NB4 (cell line): ENCODE measurements around the gene ADO.

Experiments
- DNase-seq: peaks from one replicate; pipeline ENCODE4 v3.0.0; 2010; ENCODE audit warnings: low read depth
- H3K4me3 ChIP-seq: one replicate; pipeline ENCODE4 v1.5.1; 2011; ENCODE audit warnings: mild to moderate bottlenecking, low read depth, low read length, moderate library complexity
- MYC ChIP-seq: IDR thresholded peaks from 2 replicates; pipeline ENCODE4 v1.6.1; 2011; ENCODE audit warnings: low read depth, low read length
- POLR2A ChIP-seq: IDR thresholded peaks from 2 replicates; pipeline ENCODE4 v1.6.1; 2011; ENCODE audit warnings: mild to moderate bottlenecking; ENCODE audit not compliant: insufficient read length; ENCODE audit errors: extremely low read depth
- TF ChIP-seq, protein P1 (sequence below): IDR thresholded peaks from one replicate; pipeline ENCODE4 v1.5.1; 2012; ENCODE audit warnings: low read depth, low read length
- TF ChIP-seq, protein P2 (sequence below): IDR thresholded peaks from 2 replicates; pipeline ENCODE4 v1.6.1; 2011; ENCODE audit warnings: low read depth, low read length

The ADO gene

DNA sequence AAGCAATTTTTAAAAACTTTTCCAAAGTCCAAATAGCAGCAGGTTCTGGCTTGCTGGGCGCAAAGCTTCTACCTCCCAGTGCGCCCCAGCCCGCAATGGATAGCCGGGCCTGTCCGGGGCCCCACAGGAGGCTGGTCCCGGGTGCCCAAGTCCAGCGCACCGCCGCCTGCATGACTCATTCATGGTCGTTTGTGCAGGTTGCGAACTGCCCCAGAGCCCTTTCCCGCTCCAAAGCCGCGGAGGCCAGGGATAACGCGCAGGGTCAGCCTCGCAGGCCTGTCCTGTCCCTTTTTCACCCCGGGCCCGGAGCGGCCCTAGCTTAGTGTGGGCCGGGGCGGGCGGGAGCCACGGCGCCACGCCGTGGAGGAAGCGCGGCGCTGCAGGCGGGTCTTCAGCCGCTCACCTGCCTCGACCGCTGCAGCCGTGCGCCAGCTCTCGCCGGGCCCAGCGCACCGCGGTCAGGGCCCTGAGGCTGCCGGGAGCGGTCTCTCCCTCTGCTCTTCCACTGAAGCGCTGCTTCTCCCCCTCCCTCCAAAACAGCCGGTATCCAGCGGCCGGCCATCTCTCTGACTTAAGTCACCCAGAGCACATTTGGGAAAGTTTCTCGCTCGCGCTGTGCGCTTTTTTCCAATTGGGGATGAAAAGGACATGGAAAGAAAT lies 13.4 kb downstream of the ADO start:
- DNase-seq: peak; percentile 87
- TF ChIP-seq, protein P1, sequence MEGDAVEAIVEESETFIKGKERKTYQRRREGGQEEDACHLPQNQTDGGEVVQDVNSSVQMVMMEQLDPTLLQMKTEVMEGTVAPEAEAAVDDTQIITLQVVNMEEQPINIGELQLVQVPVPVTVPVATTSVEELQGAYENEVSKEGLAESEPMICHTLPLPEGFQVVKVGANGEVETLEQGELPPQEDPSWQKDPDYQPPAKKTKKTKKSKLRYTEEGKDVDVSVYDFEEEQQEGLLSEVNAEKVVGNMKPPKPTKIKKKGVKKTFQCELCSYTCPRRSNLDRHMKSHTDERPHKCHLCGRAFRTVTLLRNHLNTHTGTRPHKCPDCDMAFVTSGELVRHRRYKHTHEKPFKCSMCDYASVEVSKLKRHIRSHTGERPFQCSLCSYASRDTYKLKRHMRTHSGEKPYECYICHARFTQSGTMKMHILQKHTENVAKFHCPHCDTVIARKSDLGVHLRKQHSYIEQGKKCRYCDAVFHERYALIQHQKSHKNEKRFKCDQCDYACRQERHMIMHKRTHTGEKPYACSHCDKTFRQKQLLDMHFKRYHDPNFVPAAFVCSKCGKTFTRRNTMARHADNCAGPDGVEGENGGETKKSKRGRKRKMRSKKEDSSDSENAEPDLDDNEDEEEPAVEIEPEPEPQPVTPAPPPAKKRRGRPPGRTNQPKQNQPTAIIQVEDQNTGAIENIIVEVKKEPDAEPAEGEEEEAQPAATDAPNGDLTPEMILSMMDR: peak; percentile 59
- no peak for TF ChIP-seq MYC
- no peak for TF ChIP-seq POLR2A
- TF ChIP-seq, protein P2, sequence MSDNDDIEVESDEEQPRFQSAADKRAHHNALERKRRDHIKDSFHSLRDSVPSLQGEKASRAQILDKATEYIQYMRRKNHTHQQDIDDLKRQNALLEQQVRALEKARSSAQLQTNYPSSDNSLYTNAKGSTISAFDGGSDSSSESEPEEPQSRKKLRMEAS: peak; percentile 52
- H3K4me3 ChIP-seq: peak overlapping the region; percentile 57

DNA sequence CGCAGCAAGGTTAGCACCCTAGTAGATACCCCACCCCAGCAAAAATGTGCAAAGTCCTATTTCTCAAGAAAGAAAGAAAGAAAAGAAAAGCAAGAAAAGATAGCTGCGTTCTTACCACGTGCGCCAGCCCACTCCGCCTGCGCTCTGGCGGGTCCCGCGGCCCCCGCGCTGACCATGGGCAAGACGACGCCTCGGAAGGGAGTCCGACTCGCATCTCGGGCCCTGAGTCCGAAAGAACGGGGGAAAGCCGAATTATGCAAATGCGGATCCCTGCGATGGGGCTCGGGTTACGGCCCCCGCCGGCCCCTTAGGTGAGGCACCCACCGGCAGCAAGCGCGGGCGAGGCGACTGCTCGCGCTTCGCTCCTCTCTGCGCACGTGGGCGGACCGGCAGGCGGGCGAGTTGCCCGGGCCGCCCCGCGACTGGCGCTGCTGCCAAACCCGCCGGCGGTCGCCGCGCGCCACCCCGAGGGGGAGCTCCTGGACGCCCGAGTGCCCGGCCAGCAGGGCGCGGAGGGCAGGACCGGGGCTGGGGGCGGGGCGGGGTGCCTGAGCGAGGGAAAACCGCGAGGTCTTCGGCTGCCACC lies 14.0 kb downstream of the ADO start:
- H3K4me3 ChIP-seq: no peak overlapping the region
- TF ChIP-seq MYC (no peak), POLR2A (no peak)
- TF ChIP-seq, protein P1: no peak
- TF ChIP-seq, protein P2: no peak
- peak; percentile 35 for DNase-seq

DNA sequence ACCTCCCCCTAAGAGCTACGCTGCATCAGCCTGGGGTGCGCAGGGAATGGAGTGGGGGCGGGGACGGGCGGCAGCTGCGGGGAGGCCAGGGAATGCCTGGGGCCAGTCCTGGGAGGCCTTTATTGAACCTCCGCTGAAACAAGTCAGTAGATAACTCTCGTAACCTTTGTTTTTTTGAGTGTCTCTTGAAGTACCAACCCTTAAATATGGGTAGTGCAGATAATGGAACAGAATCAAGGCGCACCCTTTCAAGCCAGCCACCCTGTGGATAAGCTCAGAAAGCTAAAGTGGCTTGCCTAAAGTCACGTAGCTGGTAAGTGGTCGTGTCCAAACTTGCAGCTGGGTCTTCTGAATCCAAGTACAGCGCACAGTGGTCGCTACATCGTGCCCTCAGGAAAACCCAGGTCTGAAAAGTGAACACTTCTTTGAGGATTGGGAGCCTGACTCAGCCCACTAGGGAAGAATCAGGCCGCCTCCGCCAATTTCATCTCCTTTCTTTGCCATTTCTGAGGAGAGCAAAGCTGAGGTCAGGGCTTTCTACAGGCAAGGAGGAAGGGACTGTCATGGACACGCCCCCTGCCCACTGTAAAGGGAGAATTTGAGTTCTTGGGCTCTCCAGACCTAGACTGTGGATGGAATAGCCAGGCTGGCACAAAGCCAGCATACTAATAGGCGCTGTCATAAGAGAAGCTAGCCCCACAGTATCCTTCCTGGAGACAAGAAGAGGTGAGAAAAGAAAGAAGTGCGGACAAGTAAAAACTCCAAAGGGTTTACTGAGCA lies 14.8 kb downstream of the ADO start:
- no peak for DNase-seq
- TF ChIP-seq MYC: no peak
- TF ChIP-seq, protein P2: no peak
- TF ChIP-seq, protein P1: no peak
- TF ChIP-seq POLR2A: no peak
- H3K4me3 ChIP-seq: no peak overlapping the region

DNA sequence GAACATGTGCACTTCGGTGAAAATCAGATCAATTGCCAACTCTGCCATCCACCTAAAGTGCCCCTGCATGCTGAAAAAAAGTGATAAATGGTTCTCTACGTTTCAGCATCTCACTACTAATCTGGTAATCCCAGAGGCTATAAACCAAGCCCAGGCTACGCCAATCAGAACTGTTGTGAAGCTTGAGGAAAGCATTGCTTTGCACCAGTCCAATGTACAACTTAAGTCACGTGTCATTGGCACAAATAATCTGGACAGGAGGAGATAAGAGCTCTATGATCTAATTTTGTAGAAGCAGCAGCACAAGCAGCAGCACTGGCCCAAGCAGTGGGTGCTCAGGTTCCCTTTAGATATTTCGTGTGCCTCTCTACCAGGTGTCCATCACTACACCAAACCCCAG lies 16.1 kb downstream of the ADO start:
- no peak for DNase-seq
- TF ChIP-seq, protein P2: no peak
- TF ChIP-seq, protein P1: no peak
- TF ChIP-seq POLR2A (no peak), MYC (no peak)
- no peak overlapping the region for H3K4me3 ChIP-seq

DNA sequence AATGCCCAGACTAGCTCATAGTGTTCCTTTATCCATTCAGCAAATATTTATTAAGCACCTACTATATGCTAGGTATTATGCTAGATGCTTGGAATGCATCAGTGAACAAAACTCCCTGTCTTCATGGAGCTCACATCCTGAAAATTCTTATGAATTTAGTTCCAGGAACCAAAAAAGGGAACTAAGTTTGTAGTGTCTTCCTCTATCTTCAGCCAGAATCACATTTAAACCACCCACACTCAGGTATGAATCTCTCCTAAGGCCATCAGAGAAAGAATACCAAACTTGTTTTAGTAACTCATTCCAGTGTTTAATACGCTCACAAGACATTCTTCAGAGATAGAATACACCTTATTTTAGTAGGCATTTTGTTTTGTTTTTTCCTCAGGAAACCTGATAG lies 21.8 kb downstream of the ADO start:
- DNase-seq: no peak
- H3K4me3 ChIP-seq: no peak overlapping the region
- TF ChIP-seq POLR2A: no peak
- TF ChIP-seq, protein P1: no peak
- TF ChIP-seq, protein P2: no peak
- no peak for TF ChIP-seq MYC
